22Rv1 (cell line): Measurements from ENCODE around the gene GALT.
A peak's percentile ranks its signal among the peaks of the same experiment; 100 is the strongest.

ENCODE experiments used
- H3K27ac ChIP-seq: fragments of 450-650 bp; 2 replicates; pipeline ENCODE4 v1.5.1; 2017
- CTCF ChIP-seq: fragments of 450-650 bp; IDR thresholded peaks from 2 replicates; pipeline ENCODE4 v1.5.1; 2017; ENCODE audit warnings: mild to moderate bottlenecking
- ZFX ChIP-seq: fragments of 450-650 bp; IDR thresholded peaks from 2 replicates; pipeline ENCODE4 v1.6.1; 2017; ENCODE audit warnings: antibody characterized with exemption, borderline replicate concordance

GALT gene

GRCh38 chr9:34606905-34607304 lies 39.6 kb upstream of the GALT start:
- no peak for TF ChIP-seq ZFX
- TF ChIP-seq CTCF, result no peak
- no peak overlapping the region for H3K27ac ChIP-seq

- TF ChIP-seq ZFX (no peak), CTCF (no peak)
- H3K27ac ChIP-seq, result no peak overlapping the region
These were observed 39.1 kb upstream of the GALT start for GRCh38 chr9:34607331-34607730.

GRCh38 chr9:34610434-34611206 lies 35.9 kb upstream of the GALT start:
- peak overlapping the region; percentile 88 for H3K27ac ChIP-seq

GRCh38 chr9:34611251-34611810 lies 35.1 kb upstream of the GALT start:
- peak overlapping the region; percentile 88 for H3K27ac ChIP-seq

More at GRCh38 chr9:34610434-34611206, 35.9 kb upstream of the GALT start:
- TF ChIP-seq CTCF (no peak), ZFX (no peak)

GRCh38 chr9:34611811-34612787 lies 34.4 kb upstream of the GALT start, which contains the start of gene RPP25L:
Gene RPP25L, minus strand, starts transcription at chr9:34612097. Its CDS starts 801 bp downstream, at chr9:34611296.
- H3K27ac ChIP-seq, result peak within 1 kb of the TSS; percentile 88
- TF ChIP-seq ZFX (no peak), CTCF (no peak)

More at GRCh38 chr9:34611251-34611810, 35.1 kb upstream of the GALT start:
- TF ChIP-seq ZFX (no peak), CTCF (no peak)

- TF ChIP-seq CTCF (peak; percentile 98), ZFX (no peak)
- peak overlapping the region; percentile 88 for H3K27ac ChIP-seq
These were observed 33.6 kb upstream of the GALT start for GRCh38 chr9:34612788-34613390.
